Chondrocyte (in vitro differentiated cells): ENCODE data around the gene GRIA3. TPM values are rescaled to one million over a fixed set of nuclear protein-coding genes. Genes with fewer than 3 reads are reported as not detected.

Experiments
- DNase-seq: peaks from one replicate; pipeline ENCODE4 v3.0.0; 2021; ENCODE audit warnings: mixed read lengths, low spot score
- H3K27ac Mint-ChIP-seq: one replicate; pipeline ENCODE4 v1.8.0; 2021; ENCODE audit warnings: mild to moderate bottlenecking, moderate library complexity, mixed read lengths; ENCODE audit not compliant: unreplicated experiment
- H3K27me3 Mint-ChIP-seq: 2 replicates; pipeline ENCODE4 v1.8.0; 2021; ENCODE audit warnings: low read depth, mixed read lengths
- H3K36me3 Mint-ChIP-seq: 2 replicates; pipeline ENCODE4 v1.8.0; 2021; ENCODE audit warnings: low read depth, mixed read lengths
- H3K4me1 Mint-ChIP-seq: 2 replicates; pipeline ENCODE4 v1.8.0; 2021; ENCODE audit warnings: low read depth, mild to moderate bottlenecking, mixed read lengths
- H3K4me3 Mint-ChIP-seq: one replicate; pipeline ENCODE4 v1.8.0; 2021; ENCODE audit warnings: mild to moderate bottlenecking, moderate library complexity, mixed read lengths; ENCODE audit not compliant: unreplicated experiment
- H3K9me3 Mint-ChIP-seq: 2 replicates; pipeline ENCODE4 v1.8.0; 2021; ENCODE audit warnings: low read depth, mixed read lengths
- CTCF ChIP-seq: fragments of 200-600 bp; sonication (generic); IDR thresholded peaks from 2 replicates; pipeline ENCODE4 v1.5.0; 2021; ENCODE audit warnings: antibody characterized with exemption, mild to moderate bottlenecking, moderate library complexity
- total RNA-seq: library from RNA; stranded (reverse); gene quantifications from 3 replicates; pipeline ENCODE4 v1.2.1, GENCODE V29; 2021

The GRIA3 gene
- total RNA-seq, 1 donor from 2014 or later: not detected

- Mint-ChIP-seq H3K9me3 (peaks cover 16% of the 10 kb centered on the region), H3K27ac (no peak overlapping the region), H3K4me3 (no peak overlapping the region), H3K4me1 (no peaks in the 10 kb centered on the region), H3K27me3 (no peaks in the 10 kb centered on the region), H3K36me3 (no peaks in the 10 kb centered on the region)
- no peak for DNase-seq
- TF ChIP-seq CTCF: no peak
Observed at GRCh38 chrX:123155327-123155726, 28.8 kb upstream of the GRIA3 start.

GRCh38 chrX:123157586-123157985 is 26.5 kb upstream of the GRIA3 start:
- TF ChIP-seq CTCF: no peak
- no peak for DNase-seq
- Mint-ChIP-seq H3K27ac (no peak overlapping the region), H3K4me1 (no peaks in the 10 kb centered on the region), H3K36me3 (no peaks in the 10 kb centered on the region), H3K4me3 (no peak overlapping the region), H3K27me3 (no peaks in the 10 kb centered on the region), H3K9me3 (peaks cover 30% of the 10 kb centered on the region)

- TF ChIP-seq CTCF: no peak
- no peak for DNase-seq
- Mint-ChIP-seq H3K4me1 (no peaks in the 10 kb centered on the region), H3K36me3 (no peaks in the 10 kb centered on the region), H3K4me3 (no peak overlapping the region), H3K27ac (no peak overlapping the region), H3K27me3 (no peaks in the 10 kb centered on the region), H3K9me3 (peaks cover 45% of the 10 kb centered on the region)
Observed at GRCh38 chrX:123159403-123159802, 24.7 kb upstream of the GRIA3 start.

- Mint-ChIP-seq H3K27ac (no peak overlapping the region), H3K9me3 (peaks cover 37% of the 10 kb centered on the region), H3K27me3 (no peaks in the 10 kb centered on the region)
Observed at GRCh38 chrX:123167621-123168020, 16.5 kb upstream of the GRIA3 start.

GRCh38 chrX:123169247-123169901 is 14.7 kb upstream of the GRIA3 start:
- no peak overlapping the region for H3K4me3 Mint-ChIP-seq
- H3K4me1 Mint-ChIP-seq: no peaks in the 10 kb centered on the region
- no peaks in the 10 kb centered on the region for H3K27me3 Mint-ChIP-seq
- H3K9me3 Mint-ChIP-seq: peaks cover 33% of the 10 kb centered on the region
- no peak overlapping the region for H3K27ac Mint-ChIP-seq
- DNase-seq: no peak
- no peaks in the 10 kb centered on the region for H3K36me3 Mint-ChIP-seq
- TF ChIP-seq CTCF: no peak

More at GRCh38 chrX:123167621-123168020, 16.5 kb upstream of the GRIA3 start:
- no peaks in the 10 kb centered on the region for H3K36me3 Mint-ChIP-seq
- no peak overlapping the region for H3K4me3 Mint-ChIP-seq
- no peaks in the 10 kb centered on the region for H3K4me1 Mint-ChIP-seq
- DNase-seq: no peak
- no peak for TF ChIP-seq CTCF
